RWPE2 (cell line): ENCODE data around the gene SEPHS2.
A peak's percentile ranks its signal among the peaks of the same experiment; 100 is the strongest.

Experiments used
- ATAC-seq: fragments of 200-7000 bp; cut with Tn5 transposase; 3 replicates; pipeline ENCODE4 v1.9.1; 2021; ENCODE audit warnings: low read depth
- DNase-seq: peaks from one replicate; pipeline ENCODE4 v3.0.0-alpha.2; 2020; ENCODE audit warnings: low spot score
- H3K27ac ChIP-seq: fragments of 450-650 bp; 2 replicates; pipeline ENCODE4 v1.5.1; 2017; ENCODE audit warnings: mild to moderate bottlenecking; ENCODE audit not compliant: poor library complexity, severe bottlenecking
- H3K27me3 ChIP-seq: fragments of 250-450 bp; sonication (Bioruptor Pico); 2 replicates; pipeline ENCODE4 v1.5.1; 2021; ENCODE audit warnings: mild to moderate bottlenecking, moderate library complexity; ENCODE audit not compliant: insufficient read depth, poor library complexity, severe bottlenecking
- H3K36me3 ChIP-seq: fragments of 250-450 bp; sonication (Bioruptor Pico); 2 replicates; pipeline ENCODE4 v1.5.1; 2020; ENCODE audit warnings: low read depth, mild to moderate bottlenecking, moderate library complexity
- H3K4me1 ChIP-seq: fragments of 250-450 bp; sonication (Bioruptor Pico); 2 replicates; pipeline ENCODE4 v1.5.1; 2021; ENCODE audit warnings: mild to moderate bottlenecking, moderate library complexity; ENCODE audit not compliant: insufficient read depth, poor library complexity, severe bottlenecking
- H3K4me3 ChIP-seq: fragments of 250-450 bp; sonication (Bioruptor Pico); 2 replicates; pipeline ENCODE4 v1.5.1; 2021; ENCODE audit warnings: mild to moderate bottlenecking, moderate library complexity; ENCODE audit not compliant: severe bottlenecking
- H3K9me3 ChIP-seq: fragments of 250-450 bp; sonication (Bioruptor Pico); 2 replicates; pipeline ENCODE4 v1.5.1; 2021; ENCODE audit warnings: mild to moderate bottlenecking, moderate library complexity; ENCODE audit not compliant: severe bottlenecking
- TF ChIP-seq, protein P1 (sequence below): fragments of 450-650 bp; IDR thresholded peaks from one replicate; pipeline ENCODE4 v1.5.1; 2017; ENCODE audit warnings: mild to moderate bottlenecking, moderate library complexity; ENCODE audit not compliant: poor library complexity, severe bottlenecking

The SEPHS2 gene

DNA sequence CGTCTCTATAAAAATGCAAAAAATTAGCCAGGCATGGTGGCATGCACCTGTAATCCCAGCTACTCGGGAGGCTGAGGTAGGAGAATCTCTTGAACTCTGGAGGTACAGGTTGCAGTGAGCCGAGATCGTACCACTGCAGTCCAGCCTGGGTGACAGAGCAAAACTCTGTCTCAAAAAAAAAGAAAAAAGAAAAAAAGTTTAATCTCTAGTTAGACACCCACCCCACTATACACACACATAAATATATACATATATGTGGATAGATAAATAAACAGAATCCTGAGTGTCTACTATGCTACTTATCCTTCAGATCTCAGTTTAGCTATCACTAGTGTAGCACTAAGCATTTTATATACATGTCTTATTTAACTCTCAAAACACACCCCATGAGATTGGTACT is 45.6 kb upstream of the SEPHS2 start:
- ATAC-seq, result no peak
- no peaks in the 10 kb centered on the region for H3K9me3 ChIP-seq
- no peaks in the 10 kb centered on the region for H3K36me3 ChIP-seq
- TF ChIP-seq, protein P1, sequence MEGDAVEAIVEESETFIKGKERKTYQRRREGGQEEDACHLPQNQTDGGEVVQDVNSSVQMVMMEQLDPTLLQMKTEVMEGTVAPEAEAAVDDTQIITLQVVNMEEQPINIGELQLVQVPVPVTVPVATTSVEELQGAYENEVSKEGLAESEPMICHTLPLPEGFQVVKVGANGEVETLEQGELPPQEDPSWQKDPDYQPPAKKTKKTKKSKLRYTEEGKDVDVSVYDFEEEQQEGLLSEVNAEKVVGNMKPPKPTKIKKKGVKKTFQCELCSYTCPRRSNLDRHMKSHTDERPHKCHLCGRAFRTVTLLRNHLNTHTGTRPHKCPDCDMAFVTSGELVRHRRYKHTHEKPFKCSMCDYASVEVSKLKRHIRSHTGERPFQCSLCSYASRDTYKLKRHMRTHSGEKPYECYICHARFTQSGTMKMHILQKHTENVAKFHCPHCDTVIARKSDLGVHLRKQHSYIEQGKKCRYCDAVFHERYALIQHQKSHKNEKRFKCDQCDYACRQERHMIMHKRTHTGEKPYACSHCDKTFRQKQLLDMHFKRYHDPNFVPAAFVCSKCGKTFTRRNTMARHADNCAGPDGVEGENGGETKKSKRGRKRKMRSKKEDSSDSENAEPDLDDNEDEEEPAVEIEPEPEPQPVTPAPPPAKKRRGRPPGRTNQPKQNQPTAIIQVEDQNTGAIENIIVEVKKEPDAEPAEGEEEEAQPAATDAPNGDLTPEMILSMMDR, result no peak
- DNase-seq, result no peak
- peaks cover 13% of the 10 kb centered on the region for H3K4me1 ChIP-seq
- H3K4me3 ChIP-seq, result no peak overlapping the region
- peak overlapping the region; percentile 55 for H3K27ac ChIP-seq
- H3K27me3 ChIP-seq, result no peaks in the 10 kb centered on the region

- H3K4me3 ChIP-seq, result no peak overlapping the region
- TF ChIP-seq, protein P1, result no peak
- DNase-seq (peak; percentile 81), ATAC-seq (peak; percentile 96)
- no peaks in the 10 kb centered on the region for H3K27me3 ChIP-seq
- peak overlapping the region; percentile 55 for H3K27ac ChIP-seq
- no peaks in the 10 kb centered on the region for H3K9me3 ChIP-seq
- H3K4me1 ChIP-seq, result peaks cover 13% of the 10 kb centered on the region
- H3K36me3 ChIP-seq, result no peaks in the 10 kb centered on the region
Observed at GRCh38 chr16:30490210-30490609, 44.5 kb upstream of the SEPHS2 start.

DNA sequence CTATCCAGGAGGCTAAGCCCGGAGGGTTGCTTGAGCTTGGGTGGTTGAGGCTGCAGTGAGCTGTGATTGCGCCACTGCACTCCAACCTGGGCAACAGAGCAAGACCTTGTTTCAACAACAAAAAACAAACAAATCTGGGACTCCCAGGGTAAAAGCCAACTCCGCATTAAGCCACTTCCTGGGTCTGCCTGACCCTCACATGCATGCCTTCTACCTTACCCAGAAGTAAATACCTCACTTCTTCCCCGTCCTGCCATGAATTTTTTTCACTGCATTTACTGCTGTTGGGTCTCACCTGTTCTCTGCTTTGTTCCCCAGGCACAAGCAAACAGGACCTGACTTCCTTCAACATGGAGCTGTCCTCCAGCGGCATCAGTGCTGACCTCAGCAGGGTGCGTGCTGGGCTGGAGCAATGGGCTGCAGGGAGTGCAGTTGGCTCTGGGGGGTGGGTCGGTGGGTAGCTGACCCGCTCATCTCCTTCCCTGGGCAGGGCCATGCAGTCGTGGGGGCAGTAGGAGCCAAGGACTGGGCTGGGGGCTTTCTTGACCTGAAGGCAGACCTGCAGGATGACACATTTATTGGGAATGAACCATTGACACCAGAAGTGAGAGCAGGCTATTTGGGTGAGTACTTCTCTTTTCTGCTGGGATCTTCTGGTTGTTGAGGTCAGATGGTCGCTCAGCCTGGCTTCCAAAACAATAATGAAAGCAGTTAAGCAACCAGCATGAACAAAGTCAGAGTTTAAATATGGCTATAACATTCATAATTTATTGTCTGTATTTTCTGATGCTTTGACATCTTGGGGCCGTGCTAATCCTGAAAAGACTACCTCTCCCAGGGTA is 43.3 kb upstream of the SEPHS2 start:
- DNase-seq, result no peak
- H3K27me3 ChIP-seq, result no peaks in the 10 kb centered on the region
- no peaks in the 10 kb centered on the region for H3K9me3 ChIP-seq
- H3K4me3 ChIP-seq, result no peak overlapping the region
- TF ChIP-seq, protein P1, result no peak
- H3K36me3 ChIP-seq, result no peaks in the 10 kb centered on the region
- H3K4me1 ChIP-seq, result peaks cover 13% of the 10 kb centered on the region
- peak overlapping the region; percentile 55 for H3K27ac ChIP-seq
- no peak for ATAC-seq

- DNase-seq, result no peak
- no peaks in the 10 kb centered on the region for H3K27me3 ChIP-seq
- ATAC-seq, result no peak
- no peak overlapping the region for H3K4me3 ChIP-seq
- TF ChIP-seq, protein P1, result no peak
- H3K27ac ChIP-seq, result no peak overlapping the region
- no peaks in the 10 kb centered on the region for H3K36me3 ChIP-seq
- peaks cover 5% of the 10 kb centered on the region for H3K4me1 ChIP-seq
- no peaks in the 10 kb centered on the region for H3K9me3 ChIP-seq
Observed at GRCh38 chr16:30485818-30486436, 40.3 kb upstream of the SEPHS2 start.

GRCh38 chr16:30484887-30485286 is 39.2 kb upstream of the SEPHS2 start:
- Histone ChIP-seq H3K36me3 (no peaks in the 10 kb centered on the region), H3K9me3 (no peaks in the 10 kb centered on the region), H3K27ac (no peak overlapping the region), H3K27me3 (no peaks in the 10 kb centered on the region), H3K4me1 (no peaks in the 10 kb centered on the region), H3K4me3 (no peak overlapping the region)
- ATAC-seq (no peak), DNase-seq (no peak)
- TF ChIP-seq, protein P1, result no peak
